ENCODE results near the gene SUCLG2.

Gene SUCLG2

DNA sequence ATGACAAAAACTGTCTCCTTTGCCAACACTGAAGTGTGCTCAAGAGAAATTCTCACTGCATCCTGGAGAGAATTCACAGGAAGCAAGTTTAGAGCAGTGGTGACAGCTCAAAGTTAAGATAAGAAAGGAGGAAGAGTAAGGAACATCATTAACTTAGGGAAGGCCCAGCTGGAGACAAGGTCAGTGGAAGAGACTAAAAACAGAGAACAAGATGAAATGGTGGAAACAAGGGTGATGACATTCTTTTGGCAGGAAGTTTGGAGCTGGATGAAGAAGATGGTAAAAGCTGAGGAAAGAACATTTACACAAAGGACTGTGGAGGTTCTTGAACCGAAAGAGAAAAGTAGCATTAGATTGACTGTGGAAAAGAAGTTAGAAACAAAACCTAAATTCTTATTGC is 6.7 kb upstream of the SUCLG2 start:
- H3K4me1 ChIP-seq (ENCODE audit: insufficient read depth, low read length): no peaks in the 10 kb centered on the region
- H3K36me3 ChIP-seq (ENCODE audit: insufficient read depth, low read length): peaks cover under 1% of the 10 kb centered on the region; the same call in 1 of the 2 replicates
- no peak overlapping the region for H3K9ac ChIP-seq (ENCODE audit: low read depth, low read length)
- H3K9me3 ChIP-seq (ENCODE audit: control insufficient read depth, insufficient read depth, low read length): no peaks in the 10 kb centered on the region; the same call in 1 of the 2 replicates

DNA sequence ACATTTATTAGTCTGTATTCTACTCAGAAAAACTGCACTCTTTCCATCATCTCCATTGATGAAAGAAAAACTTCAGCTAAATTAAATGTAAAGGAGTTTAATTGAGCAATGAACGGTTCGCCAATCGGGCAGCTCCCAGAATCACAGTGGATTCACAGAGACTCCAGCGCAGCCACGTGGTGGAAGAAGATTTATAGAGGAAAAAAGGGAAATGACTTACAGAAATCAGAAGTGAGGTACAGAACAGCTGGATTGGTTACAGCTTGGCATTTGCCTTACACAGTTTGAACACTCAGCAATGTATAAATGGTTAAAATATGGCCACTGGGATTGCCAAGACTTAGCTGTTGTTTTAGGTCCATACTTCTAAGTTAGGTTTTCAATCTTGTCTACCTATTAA is 2.8 kb upstream of the SUCLG2 start:
- Histone ChIP-seq H3K9ac (ENCODE audit: low read depth, low read length) (no peak overlapping the region), H3K9me3 (ENCODE audit: control insufficient read depth, insufficient read depth, low read length) (no peaks in the 10 kb centered on the region; the same call in 1 of the 2 replicates), H3K4me1 (ENCODE audit: insufficient read depth, low read length) (no peaks in the 10 kb centered on the region), H3K36me3 (ENCODE audit: insufficient read depth, low read length) (peaks cover 2% of the 10 kb centered on the region; the same call in 1 of the 2 replicates)

DNA sequence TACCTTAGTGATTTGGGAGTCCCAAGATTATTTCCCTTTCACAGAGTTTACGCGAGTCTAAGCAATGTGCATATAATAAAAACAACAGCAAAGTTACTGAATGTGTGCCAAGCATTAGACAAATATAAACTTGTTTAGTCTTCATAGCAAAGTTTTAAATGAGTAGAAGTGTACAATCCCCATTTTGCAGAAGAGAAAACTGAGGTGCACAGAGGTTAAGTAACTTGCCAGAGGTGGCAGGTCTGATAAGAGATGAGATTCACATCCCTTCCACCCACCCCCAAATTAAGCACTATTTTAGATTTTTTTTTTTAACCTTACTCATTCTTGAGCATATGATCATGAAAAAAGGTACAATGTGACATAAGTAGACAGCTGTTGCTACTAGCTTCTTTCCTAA is 2.2 kb upstream of the SUCLG2 start:
- peaks cover 2% of the 10 kb centered on the region; the same call in 1 of the 2 replicates for H3K36me3 ChIP-seq (ENCODE audit: insufficient read depth, low read length)
- H3K9ac ChIP-seq (ENCODE audit: low read depth, low read length): no peak overlapping the region
- H3K9me3 ChIP-seq (ENCODE audit: control insufficient read depth, insufficient read depth, low read length): no peaks in the 10 kb centered on the region; the same call in 1 of the 2 replicates
- no peaks in the 10 kb centered on the region for H3K4me1 ChIP-seq (ENCODE audit: insufficient read depth, low read length)

DNA sequence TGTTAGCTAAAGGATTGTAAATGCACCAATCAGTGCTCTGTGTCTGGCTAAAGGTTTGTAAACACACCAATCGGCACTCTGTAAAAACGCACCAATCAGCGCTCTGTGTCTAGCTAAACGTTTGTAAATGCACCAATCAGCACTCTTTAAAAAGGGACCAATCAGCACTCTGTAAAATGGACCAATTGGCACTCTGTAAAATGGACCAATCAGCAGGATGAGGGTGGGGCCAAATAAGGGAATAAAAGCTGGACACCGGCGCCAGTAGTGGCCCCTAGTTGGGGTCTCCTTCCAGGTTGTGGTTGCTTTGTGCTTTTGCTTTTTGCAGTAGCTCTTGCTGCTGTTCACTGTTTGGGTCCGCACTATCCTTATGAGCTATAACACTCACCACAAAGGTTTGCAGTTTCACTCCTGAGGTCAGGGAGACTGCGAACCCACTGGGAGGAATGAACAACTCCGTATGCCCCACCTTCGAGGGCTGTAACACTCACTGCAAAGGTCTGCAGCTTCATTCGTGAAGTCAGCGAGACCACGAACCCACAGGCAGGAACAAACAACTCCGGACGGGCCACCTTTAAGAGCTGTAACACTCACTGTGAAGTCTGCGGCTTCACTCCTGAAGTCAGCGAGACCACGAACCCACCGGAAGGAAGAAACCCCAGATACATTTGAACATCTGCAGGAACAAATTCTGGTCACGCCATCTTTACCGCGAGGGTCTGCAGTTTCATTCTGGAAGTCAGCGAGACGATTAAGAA is 1.1 kb upstream of the SUCLG2 start:
- peaks cover 2% of the 10 kb centered on the region; the same call in 1 of the 2 replicates for H3K36me3 ChIP-seq (ENCODE audit: insufficient read depth, low read length)
- no peaks in the 10 kb centered on the region; the same call in 1 of the 2 replicates for H3K9me3 ChIP-seq (ENCODE audit: control insufficient read depth, insufficient read depth, low read length)
- H3K4me1 ChIP-seq (ENCODE audit: insufficient read depth, low read length): no peaks in the 10 kb centered on the region
- H3K9ac ChIP-seq (ENCODE audit: low read depth, low read length): peak overlapping the region; percentile 74; the same call in 1 of the 2 replicates

DNA sequence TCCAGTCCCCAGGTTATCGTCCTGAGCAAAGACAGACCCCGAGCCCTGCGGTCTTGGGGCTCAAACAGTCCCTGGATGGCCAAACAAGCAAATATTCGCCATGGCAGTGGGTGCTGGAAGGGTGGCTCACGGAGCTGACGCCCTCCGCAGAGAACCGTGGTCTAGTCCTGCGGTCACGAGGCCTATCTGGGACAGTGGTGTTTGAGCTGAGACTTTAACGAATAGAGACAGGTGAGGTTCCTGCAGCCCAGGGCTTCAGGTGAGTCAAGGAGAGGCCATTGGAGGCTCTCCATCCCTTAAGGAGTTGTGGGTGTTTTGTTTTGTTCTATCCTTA is 399 bp upstream of the SUCLG2 start:
- Histone ChIP-seq H3K4me1 (ENCODE audit: insufficient read depth, low read length) (no peaks in the 10 kb centered on the region), H3K9ac (ENCODE audit: low read depth, low read length) (peak overlapping the region; percentile 74), H3K36me3 (ENCODE audit: insufficient read depth, low read length) (peaks cover 2% of the 10 kb centered on the region; the same call in 1 of the 2 replicates), H3K9me3 (ENCODE audit: control insufficient read depth, insufficient read depth, low read length) (no peaks in the 10 kb centered on the region; the same call in 1 of the 2 replicates)

DNA sequence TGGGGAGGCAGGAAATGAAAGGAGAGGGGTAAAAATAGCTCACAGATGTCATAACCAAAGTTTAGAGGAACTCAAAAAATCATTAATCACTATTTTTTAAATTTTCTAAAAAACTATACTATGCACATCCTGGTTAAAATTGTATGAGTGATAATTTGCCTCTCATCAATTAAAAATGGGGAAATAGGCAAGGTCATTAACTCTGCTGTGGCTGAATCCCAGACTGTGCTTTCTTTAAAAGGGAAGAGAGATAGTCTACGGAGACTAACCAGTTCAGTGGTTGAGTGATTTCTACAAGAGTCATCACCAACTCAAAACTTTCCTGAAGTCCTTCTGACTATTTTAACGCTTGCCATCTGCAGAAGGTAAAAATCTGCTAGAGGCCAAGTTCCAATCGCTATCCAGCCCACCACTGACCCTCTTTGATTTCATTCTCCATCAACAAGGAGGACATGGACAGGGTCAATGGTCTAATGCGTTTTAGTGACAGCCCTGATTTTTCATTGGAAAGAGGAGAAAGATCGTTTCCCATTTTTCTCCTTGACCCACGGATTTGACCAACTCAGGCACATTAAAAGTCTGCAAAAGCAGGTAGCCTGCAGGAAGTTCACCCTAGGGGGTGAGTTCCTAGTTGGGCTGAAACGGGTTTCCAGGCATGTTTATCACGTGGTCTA is 850 bp downstream of the SUCLG2 start:
- Histone ChIP-seq H3K9me3 (ENCODE audit: control insufficient read depth, insufficient read depth, low read length) (no peaks in the 10 kb centered on the region; the same call in 1 of the 2 replicates), H3K4me1 (ENCODE audit: insufficient read depth, low read length) (no peaks in the 10 kb centered on the region), H3K9ac (ENCODE audit: low read depth, low read length) (peak overlapping the region; percentile 74), H3K36me3 (ENCODE audit: insufficient read depth, low read length) (peaks cover 2% of the 10 kb centered on the region; the same call in 1 of the 2 replicates)

DNA sequence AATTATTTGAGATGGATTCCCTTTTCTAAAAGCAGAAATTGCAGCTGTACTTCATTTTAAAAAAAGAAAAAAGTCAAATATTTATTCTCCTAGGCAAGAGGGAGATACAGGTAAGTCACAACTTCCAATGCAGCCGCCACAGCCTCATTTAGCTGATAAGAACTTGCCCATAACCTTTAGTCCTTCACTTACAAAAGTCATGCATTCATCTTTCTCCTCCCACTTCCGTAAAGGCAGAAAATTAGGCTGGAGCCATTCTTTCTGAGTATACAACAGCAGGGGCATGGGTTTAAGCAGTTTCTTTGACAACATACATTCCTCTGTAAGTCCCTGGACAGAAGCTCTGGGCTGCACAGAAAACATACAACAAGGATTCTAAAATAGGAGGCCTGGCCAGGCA is 4.3 kb downstream of the SUCLG2 start:
- H3K4me1 ChIP-seq (ENCODE audit: insufficient read depth, low read length): no peaks in the 10 kb centered on the region
- H3K9ac ChIP-seq (ENCODE audit: low read depth, low read length): no peak overlapping the region
- H3K36me3 ChIP-seq (ENCODE audit: insufficient read depth, low read length): no peaks in the 10 kb centered on the region
- no peaks in the 10 kb centered on the region for H3K9me3 ChIP-seq (ENCODE audit: control insufficient read depth, insufficient read depth, low read length)

DNA sequence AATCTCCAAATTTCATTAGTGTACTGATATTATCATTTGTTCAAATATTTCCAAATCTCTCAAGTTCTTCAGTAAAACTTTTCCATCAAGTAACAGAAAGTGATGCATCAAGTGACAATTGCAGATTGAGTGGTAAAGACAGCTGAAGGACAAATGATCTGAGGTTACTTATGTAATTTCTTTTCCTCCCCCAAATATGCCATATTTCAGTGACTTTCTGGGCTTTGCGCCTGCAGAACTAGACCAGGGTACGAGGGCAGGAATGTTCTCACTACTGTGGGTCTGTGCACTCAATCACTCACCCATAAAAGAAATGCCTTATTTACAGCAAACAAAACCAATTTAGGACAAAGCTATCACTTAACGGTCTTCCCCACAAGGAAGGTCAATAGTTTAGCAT is 4.7 kb downstream of the SUCLG2 start:
- H3K9ac ChIP-seq (ENCODE audit: low read depth, low read length): no peak overlapping the region
- no peaks in the 10 kb centered on the region for H3K9me3 ChIP-seq (ENCODE audit: control insufficient read depth, insufficient read depth, low read length)
- no peaks in the 10 kb centered on the region for H3K36me3 ChIP-seq (ENCODE audit: insufficient read depth, low read length)
- H3K4me1 ChIP-seq (ENCODE audit: insufficient read depth, low read length): no peaks in the 10 kb centered on the region

DNA sequence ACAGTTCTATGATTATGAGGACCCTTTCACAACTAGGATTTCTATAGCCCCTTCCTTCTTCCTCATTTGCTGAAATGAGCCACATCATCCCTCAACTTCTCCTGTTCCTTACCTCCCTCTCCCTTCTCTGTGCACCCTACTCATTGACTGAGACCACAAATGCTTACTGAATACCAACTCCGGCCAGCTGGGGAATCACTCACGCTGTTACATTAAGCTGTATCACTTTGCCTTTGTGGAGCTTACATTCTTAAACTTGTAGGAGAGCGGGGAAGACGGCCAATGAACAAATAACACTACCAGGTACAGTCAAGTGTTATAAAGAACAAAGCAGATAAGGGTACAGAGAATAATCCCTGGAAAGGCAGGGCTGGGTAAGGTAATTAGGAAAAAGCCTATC is 5.7 kb downstream of the SUCLG2 start:
- Histone ChIP-seq H3K36me3 (ENCODE audit: insufficient read depth, low read length) (no peaks in the 10 kb centered on the region), H3K9me3 (ENCODE audit: control insufficient read depth, insufficient read depth, low read length) (no peaks in the 10 kb centered on the region), H3K4me1 (ENCODE audit: insufficient read depth, low read length) (no peaks in the 10 kb centered on the region), H3K9ac (ENCODE audit: low read depth, low read length) (no peak overlapping the region)

DNA sequence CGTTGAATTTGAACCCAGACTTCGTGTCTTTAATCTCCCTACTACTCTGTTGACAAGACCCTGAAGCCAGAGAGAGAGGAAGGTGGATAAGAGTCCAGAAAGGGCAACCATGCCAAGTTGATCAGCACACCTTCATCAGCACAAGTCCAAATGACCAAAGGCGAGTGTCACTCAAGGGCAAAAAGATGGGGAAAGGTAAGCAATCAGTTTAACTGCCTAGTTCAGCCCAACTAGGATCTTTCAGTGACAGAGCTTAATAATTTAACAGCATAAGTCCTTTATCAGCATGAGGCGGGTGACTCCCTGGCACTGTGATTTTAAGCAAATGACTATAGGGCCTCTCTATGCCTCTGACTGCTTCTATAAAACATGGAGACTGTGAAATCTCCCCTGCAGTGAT is 6.2 kb downstream of the SUCLG2 start:
- Histone ChIP-seq H3K9ac (ENCODE audit: low read depth, low read length) (no peak overlapping the region), H3K4me1 (ENCODE audit: insufficient read depth, low read length) (no peaks in the 10 kb centered on the region), H3K9me3 (ENCODE audit: control insufficient read depth, insufficient read depth, low read length) (no peaks in the 10 kb centered on the region), H3K36me3 (ENCODE audit: insufficient read depth, low read length) (no peaks in the 10 kb centered on the region)

DNA sequence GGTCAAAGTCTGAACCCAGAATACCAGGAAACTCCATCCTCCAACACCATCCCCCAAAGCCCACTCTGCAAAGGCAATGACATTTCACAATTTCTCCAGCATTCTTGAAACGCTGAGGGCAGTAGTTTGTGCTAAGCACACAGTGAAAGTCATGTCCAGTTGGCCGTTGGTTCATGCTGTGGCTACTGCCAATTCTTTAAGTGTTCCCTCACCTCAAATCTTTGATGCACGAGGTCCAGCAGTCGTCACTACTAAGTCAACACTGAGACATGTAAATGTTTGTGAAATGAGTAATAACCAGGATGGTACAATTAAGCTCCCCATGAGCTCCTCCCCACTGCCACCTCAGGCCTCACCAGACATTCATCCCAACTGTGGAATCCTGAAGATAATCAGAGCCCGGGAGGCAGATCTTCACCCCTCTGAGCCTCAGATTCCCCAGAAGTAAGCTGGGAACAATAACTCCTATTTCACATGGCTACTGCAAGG is 7.0 kb downstream of the SUCLG2 start:
- Histone ChIP-seq H3K36me3 (ENCODE audit: insufficient read depth, low read length) (no peaks in the 10 kb centered on the region), H3K9me3 (ENCODE audit: control insufficient read depth, insufficient read depth, low read length) (no peaks in the 10 kb centered on the region), H3K9ac (ENCODE audit: low read depth, low read length) (no peak overlapping the region), H3K4me1 (ENCODE audit: insufficient read depth, low read length) (no peaks in the 10 kb centered on the region)

DNA sequence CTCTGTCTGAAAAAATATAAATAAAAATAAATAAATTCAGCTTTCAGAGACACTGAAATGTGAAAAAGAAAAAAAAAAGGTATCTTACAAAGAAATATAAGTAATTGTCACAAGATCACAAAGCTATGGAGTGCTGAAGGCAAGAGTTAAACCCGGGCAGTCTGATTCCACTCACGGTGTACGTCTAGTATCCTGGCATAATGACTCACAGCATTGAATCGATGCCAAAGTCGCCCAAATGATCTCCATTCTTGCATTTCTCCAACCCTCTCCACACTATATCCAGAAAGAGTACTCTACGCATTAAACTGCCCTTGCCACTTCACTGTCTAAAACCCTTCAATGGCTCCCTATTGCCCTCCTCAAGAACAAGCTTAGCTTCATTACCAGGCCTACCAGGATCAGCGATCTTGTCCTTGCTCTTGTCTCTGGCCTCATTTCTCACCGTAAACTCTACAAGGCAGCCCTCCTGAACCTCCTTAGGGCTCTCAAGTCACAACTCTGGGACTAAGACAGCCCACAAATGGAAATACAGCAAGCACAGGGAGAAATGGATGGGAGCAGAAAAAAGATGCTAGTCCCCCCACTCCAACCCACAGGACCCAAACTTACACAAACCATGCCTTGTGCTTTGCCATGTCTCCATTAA is 7.7 kb downstream of the SUCLG2 start:
- no peaks in the 10 kb centered on the region for H3K36me3 ChIP-seq (ENCODE audit: insufficient read depth, low read length)
- no peaks in the 10 kb centered on the region for H3K9me3 ChIP-seq (ENCODE audit: control insufficient read depth, insufficient read depth, low read length)
- H3K9ac ChIP-seq (ENCODE audit: low read depth, low read length): no peak overlapping the region
- H3K4me1 ChIP-seq (ENCODE audit: insufficient read depth, low read length): no peaks in the 10 kb centered on the region

DNA sequence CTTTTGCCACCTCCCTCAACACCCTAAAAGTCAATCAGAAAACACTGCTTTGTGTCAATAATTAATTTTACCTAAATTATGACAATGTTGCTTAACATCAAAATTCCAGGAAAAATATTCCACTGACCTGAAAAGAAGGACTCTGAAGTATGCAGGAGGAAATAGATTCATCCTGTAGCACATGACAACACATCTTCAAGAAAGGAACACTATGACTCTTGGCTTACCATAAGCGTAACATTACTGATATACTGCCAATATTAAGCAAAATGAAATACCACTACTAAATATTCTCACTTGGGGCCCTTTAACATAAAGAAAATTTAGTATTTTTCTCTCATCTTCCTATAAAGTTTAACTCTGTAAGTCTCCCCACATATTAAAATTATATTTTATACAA is 9.6 kb downstream of the SUCLG2 start:
- H3K36me3 ChIP-seq (ENCODE audit: insufficient read depth, low read length): no peaks in the 10 kb centered on the region
- no peaks in the 10 kb centered on the region for H3K4me1 ChIP-seq (ENCODE audit: insufficient read depth, low read length)
- H3K9me3 ChIP-seq (ENCODE audit: control insufficient read depth, insufficient read depth, low read length): no peaks in the 10 kb centered on the region
- H3K9ac ChIP-seq (ENCODE audit: low read depth, low read length): no peak overlapping the region

DNA sequence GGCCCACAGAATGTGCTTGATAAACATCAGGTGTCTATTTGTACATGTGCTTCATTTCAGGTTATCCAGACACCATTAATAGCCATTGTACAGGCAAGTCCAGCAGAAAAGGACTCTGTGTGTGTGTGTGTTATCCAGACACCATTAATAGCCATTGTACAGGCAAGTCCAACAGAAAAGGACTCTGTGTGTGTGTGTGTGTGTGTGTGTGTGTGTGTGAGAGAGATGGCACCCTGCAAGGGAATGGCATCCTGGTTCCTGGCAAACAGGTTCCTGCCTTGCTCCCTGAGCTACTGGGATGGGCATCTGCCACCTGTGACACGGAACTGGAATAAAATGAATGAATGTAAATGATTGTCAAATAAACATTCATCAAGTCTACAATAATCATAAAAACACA is 11.7 kb downstream of the SUCLG2 start:
- H3K4me1 ChIP-seq (ENCODE audit: insufficient read depth, low read length): no peaks in the 10 kb centered on the region
- no peaks in the 10 kb centered on the region for H3K36me3 ChIP-seq (ENCODE audit: insufficient read depth, low read length)
- H3K9ac ChIP-seq (ENCODE audit: low read depth, low read length): no peak overlapping the region
- no peaks in the 10 kb centered on the region for H3K9me3 ChIP-seq (ENCODE audit: control insufficient read depth, insufficient read depth, low read length)

Data from ES-I3 (cell line).